GM06990 (cell line): ENCODE data around the gene RAPGEF5.

Source experiments
- DNase-seq: peaks from one replicate; pipeline ENCODE4 v3.0.0-alpha.2; 2011; ENCODE audit not compliant: insufficient read length; ENCODE audit errors: extremely low read depth
- H3K27me3 ChIP-seq: replicated peaks from 2 replicates; pipeline ENCODE4 v1.6.0; 2011; ENCODE audit warnings: low read length; ENCODE audit not compliant: control insufficient read depth, insufficient read depth
- H3K36me3 ChIP-seq: 2 replicates; pipeline ENCODE4 v1.5.1; 2011; ENCODE audit warnings: low read length; ENCODE audit not compliant: control insufficient read depth, insufficient read depth
- H3K4me3 ChIP-seq: replicated peaks from 2 replicates; pipeline ENCODE4 v1.5.1; 2011; ENCODE audit warnings: low read depth, mild to moderate bottlenecking, control low read depth, low read length
- TF ChIP-seq, protein P1 (sequence below): IDR thresholded peaks from 2 replicates; pipeline ENCODE4 v1.5.1; 2011; ENCODE audit warnings: low read length, control low read depth, mild to moderate bottlenecking, inconsistent platforms; ENCODE audit not compliant: insufficient read depth, poor library complexity, severe bottlenecking

The RAPGEF5 gene

GRCh38 chr7:22124941-22125340 lies 232.0 kb downstream of the RAPGEF5 start:
- TF ChIP-seq, protein P1, sequence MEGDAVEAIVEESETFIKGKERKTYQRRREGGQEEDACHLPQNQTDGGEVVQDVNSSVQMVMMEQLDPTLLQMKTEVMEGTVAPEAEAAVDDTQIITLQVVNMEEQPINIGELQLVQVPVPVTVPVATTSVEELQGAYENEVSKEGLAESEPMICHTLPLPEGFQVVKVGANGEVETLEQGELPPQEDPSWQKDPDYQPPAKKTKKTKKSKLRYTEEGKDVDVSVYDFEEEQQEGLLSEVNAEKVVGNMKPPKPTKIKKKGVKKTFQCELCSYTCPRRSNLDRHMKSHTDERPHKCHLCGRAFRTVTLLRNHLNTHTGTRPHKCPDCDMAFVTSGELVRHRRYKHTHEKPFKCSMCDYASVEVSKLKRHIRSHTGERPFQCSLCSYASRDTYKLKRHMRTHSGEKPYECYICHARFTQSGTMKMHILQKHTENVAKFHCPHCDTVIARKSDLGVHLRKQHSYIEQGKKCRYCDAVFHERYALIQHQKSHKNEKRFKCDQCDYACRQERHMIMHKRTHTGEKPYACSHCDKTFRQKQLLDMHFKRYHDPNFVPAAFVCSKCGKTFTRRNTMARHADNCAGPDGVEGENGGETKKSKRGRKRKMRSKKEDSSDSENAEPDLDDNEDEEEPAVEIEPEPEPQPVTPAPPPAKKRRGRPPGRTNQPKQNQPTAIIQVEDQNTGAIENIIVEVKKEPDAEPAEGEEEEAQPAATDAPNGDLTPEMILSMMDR: no peak
- no peak overlapping the region for H3K4me3 ChIP-seq
- no peaks in the 10 kb centered on the region for H3K27me3 ChIP-seq
- peaks cover 7% of the 10 kb centered on the region for H3K36me3 ChIP-seq
- DNase-seq: no peak

DNA sequence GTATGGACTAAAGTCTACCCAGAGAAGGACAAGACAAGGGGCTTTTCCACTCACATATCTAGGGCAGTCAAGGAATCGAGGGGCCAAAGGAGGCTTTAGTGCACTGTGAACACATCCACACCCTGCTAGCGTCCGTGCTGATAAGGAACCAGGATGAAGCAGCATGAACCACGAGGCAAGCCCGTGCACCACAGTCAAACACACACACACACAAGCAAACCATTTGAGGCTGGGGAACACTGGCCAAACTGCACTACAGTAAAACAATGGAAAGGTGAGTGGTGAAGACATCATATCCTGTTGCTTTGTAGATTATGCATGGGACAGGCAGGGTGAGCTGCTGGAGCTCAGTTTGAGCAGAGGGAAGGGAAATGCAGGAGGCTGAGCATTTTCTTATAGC lies 233.8 kb downstream of the RAPGEF5 start:
- no peaks in the 10 kb centered on the region for H3K27me3 ChIP-seq
- TF ChIP-seq, protein P1: no peak
- DNase-seq: no peak

GRCh38 chr7:22121702-22122474 lies 235.1 kb downstream of the RAPGEF5 start:
- Histone ChIP-seq H3K36me3 (peaks cover 5% of the 10 kb centered on the region), H3K27me3 (no peaks in the 10 kb centered on the region)
- DNase-seq: no peak

More for the DNA sequence above, 233.8 kb downstream of the RAPGEF5 start:
- no peak overlapping the region for H3K4me3 ChIP-seq
- H3K36me3 ChIP-seq: peaks cover 5% of the 10 kb centered on the region

GRCh38 chr7:22120391-22121053 lies 236.4 kb downstream of the RAPGEF5 start:
- Histone ChIP-seq H3K27me3 (no peaks in the 10 kb centered on the region), H3K36me3 (peaks cover 5% of the 10 kb centered on the region), H3K4me3 (no peak overlapping the region)
- TF ChIP-seq, protein P1: no peak
- no peak for DNase-seq

More at GRCh38 chr7:22121702-22122474, 235.1 kb downstream of the RAPGEF5 start:
- TF ChIP-seq, protein P1: no peak
- no peak overlapping the region for H3K4me3 ChIP-seq

- H3K36me3 ChIP-seq: no peaks in the 10 kb centered on the region
- no peak overlapping the region for H3K4me3 ChIP-seq
- H3K27me3 ChIP-seq: no peaks in the 10 kb centered on the region
- TF ChIP-seq, protein P1: no peak
- no peak for DNase-seq
Observed at GRCh38 chr7:22117222-22117621, 239.7 kb downstream of the RAPGEF5 start.
